H7 (cell line): Measurements from ENCODE around the gene PUM2. TPM values are rescaled to one million over a fixed set of nuclear protein-coding genes. Genes with fewer than 3 reads are reported as not detected.

Experiments
- DNase-seq: peaks from one replicate; pipeline ENCODE4 v3.0.0; 2012
- H3K27me3 ChIP-seq: 2 replicates; pipeline ENCODE4 v1.6.0; 2011; ENCODE audit warnings: mild to moderate bottlenecking, low read length; ENCODE audit not compliant: control insufficient read depth, insufficient read depth
- H3K36me3 ChIP-seq: replicated peaks from 2 replicates; pipeline ENCODE4 v1.5.1; 2011; ENCODE audit warnings: low read length; ENCODE audit not compliant: control insufficient read depth, insufficient read depth
- H3K4me3 ChIP-seq: 2 replicates; pipeline ENCODE4 v1.5.1; 2011; ENCODE audit warnings: low read depth, mild to moderate bottlenecking, control low read depth, low read length, moderate library complexity; ENCODE audit not compliant: insufficient read depth
- total RNA-seq: library from RNA; depleted of rRNA; stranded (reverse); fragments of >200 nt; shearing (Covaris generic); gene quantifications from 2 replicates; pipeline ENCODE4 v1.2.3, GENCODE V29; 2014; rRNA removed

PUM2 gene
- 35.7 and 36.2 TPM in 2 replicates for total RNA-seq

- Histone ChIP-seq H3K4me3 (peak within 1 kb of the TSS; percentile 97), H3K36me3 (no peaks in the 10 kb centered on the region), H3K27me3 (no peaks in the 10 kb centered on the region)
- DNase-seq: peak; percentile 96
These were observed at the start of gene PUM2 for GRCh38 chr2:20350753-20351554. TSS of gene PUM2 (minus strand) at chr2:20350844. CDS start at chr2:20327360, 23,484 bp downstream.

- DNase-seq: no peak
- no peak overlapping the region for H3K4me3 ChIP-seq
- H3K27me3 ChIP-seq: no peaks in the 10 kb centered on the region
- no peaks in the 10 kb centered on the region for H3K36me3 ChIP-seq
These were observed 49.7 kb upstream of the PUM2 start for GRCh38 chr2:20400306-20400705.

GRCh38 chr2:20398956-20399567 is 48.4 kb upstream of the PUM2 start:
- Histone ChIP-seq H3K36me3 (no peaks in the 10 kb centered on the region), H3K27me3 (no peaks in the 10 kb centered on the region), H3K4me3 (no peak overlapping the region)
- DNase-seq: no peak

GRCh38 chr2:20397811-20398447 is 47.3 kb upstream of the PUM2 start:
- no peaks in the 10 kb centered on the region for H3K36me3 ChIP-seq
- no peak overlapping the region for H3K4me3 ChIP-seq
- no peak for DNase-seq
- no peaks in the 10 kb centered on the region for H3K27me3 ChIP-seq

GRCh38 chr2:20396356-20397000 is 45.8 kb upstream of the PUM2 start:
- DNase-seq: no peak
- H3K4me3 ChIP-seq: no peak overlapping the region
- no peaks in the 10 kb centered on the region for H3K27me3 ChIP-seq
- H3K36me3 ChIP-seq: no peaks in the 10 kb centered on the region

GRCh38 chr2:20393986-20394385 is 43.3 kb upstream of the PUM2 start:
- no peak for DNase-seq
- no peak overlapping the region for H3K4me3 ChIP-seq
- no peaks in the 10 kb centered on the region for H3K27me3 ChIP-seq
- no peaks in the 10 kb centered on the region for H3K36me3 ChIP-seq

- no peak for DNase-seq
- Histone ChIP-seq H3K27me3 (no peaks in the 10 kb centered on the region), H3K4me3 (no peak overlapping the region), H3K36me3 (no peaks in the 10 kb centered on the region)
These were observed 41.5 kb upstream of the PUM2 start for GRCh38 chr2:20391951-20392699.

- Histone ChIP-seq H3K4me3 (no peak overlapping the region), H3K27me3 (no peaks in the 10 kb centered on the region), H3K36me3 (no peaks in the 10 kb centered on the region)
- DNase-seq: no peak
These were observed 40.0 kb upstream of the PUM2 start for GRCh38 chr2:20390524-20391123.

GRCh38 chr2:20384953-20385352 is 34.3 kb upstream of the PUM2 start:
- Histone ChIP-seq H3K4me3 (no peak overlapping the region), H3K36me3 (no peaks in the 10 kb centered on the region), H3K27me3 (no peaks in the 10 kb centered on the region)
- no peak for DNase-seq

- H3K4me3 ChIP-seq: no peak overlapping the region
- H3K36me3 ChIP-seq: no peaks in the 10 kb centered on the region
- no peak for DNase-seq
- no peaks in the 10 kb centered on the region for H3K27me3 ChIP-seq
These were observed 32.5 kb upstream of the PUM2 start for GRCh38 chr2:20382965-20383810.

GRCh38 chr2:20381457-20381856 is 30.8 kb upstream of the PUM2 start:
- Histone ChIP-seq H3K27me3 (no peaks in the 10 kb centered on the region), H3K36me3 (no peaks in the 10 kb centered on the region), H3K4me3 (no peak overlapping the region)
- DNase-seq: no peak

- peak; percentile 87 for DNase-seq
- Histone ChIP-seq H3K4me3 (no peak overlapping the region), H3K27me3 (no peaks in the 10 kb centered on the region), H3K36me3 (no peaks in the 10 kb centered on the region)
These were observed 28.4 kb upstream of the PUM2 start for GRCh38 chr2:20378891-20379519.

- Histone ChIP-seq H3K27me3 (no peaks in the 10 kb centered on the region), H3K4me3 (no peak overlapping the region), H3K36me3 (no peaks in the 10 kb centered on the region)
- no peak for DNase-seq
These were observed 27.7 kb upstream of the PUM2 start for GRCh38 chr2:20378341-20378740.
